GM19351 (cell line): ENCODE measurements around the gene FLYWCH2.
"Not testable (repeated sequence)": the region's sequence is repeated elsewhere in the genome, so short reads cannot be mapped to it uniquely, and the experiment has no call there.

Experiments
- ATAC-seq: cut with Tn5 transposase; IDR thresholded peaks from one replicate; pipeline ENCODE4 v1.9.1; 2021; ENCODE audit warnings: mild to moderate bottlenecking, moderate library complexity; ENCODE audit not compliant: unreplicated experiment

The FLYWCH2 gene

DNA sequence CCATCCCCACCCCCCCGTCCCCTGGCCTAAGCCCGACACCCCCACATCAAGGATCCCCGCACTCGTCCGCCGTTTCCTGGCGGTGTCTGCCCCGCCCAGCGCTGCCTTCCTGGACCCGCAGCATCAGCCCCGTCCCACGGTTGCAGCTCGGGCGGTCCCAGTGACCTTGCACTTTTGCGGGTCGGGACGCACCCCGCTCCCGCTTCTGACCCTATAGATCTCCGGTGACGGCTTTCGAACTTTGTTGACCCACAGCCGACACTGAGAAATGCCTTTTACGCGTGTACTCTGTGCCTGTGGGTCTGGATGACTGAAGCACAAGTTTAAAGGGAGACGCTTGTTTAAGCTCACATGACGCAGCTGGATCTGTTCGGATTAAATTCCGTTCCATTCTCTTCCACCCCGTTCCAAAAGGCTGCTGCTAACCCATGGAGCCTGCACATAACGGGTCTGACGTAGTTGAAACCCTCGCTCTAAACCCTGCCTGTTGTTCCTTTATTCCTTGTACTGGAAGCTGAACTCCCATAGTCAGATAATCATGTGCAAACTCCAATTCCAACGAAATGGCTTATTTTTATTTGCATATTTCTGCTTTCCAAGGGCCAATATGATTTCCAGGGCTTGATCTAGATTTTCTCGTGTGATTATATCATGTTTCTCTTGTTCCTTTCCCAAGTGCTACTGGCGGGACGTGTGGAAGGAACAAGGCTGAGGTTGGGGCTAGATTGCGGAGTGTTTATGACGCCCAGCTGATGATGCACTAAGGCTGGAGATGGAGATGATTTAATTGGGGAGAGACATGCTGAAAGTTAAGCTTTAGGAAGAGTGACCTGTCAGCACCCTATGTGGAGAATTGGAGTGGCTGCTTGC, 29.6 kb downstream of the FLYWCH2 start:
- ATAC-seq = peak; percentile 37

- ATAC-seq = no peak
Measured at GRCh38 chr16:2913603-2914002, 30.6 kb downstream of the FLYWCH2 start.

DNA sequence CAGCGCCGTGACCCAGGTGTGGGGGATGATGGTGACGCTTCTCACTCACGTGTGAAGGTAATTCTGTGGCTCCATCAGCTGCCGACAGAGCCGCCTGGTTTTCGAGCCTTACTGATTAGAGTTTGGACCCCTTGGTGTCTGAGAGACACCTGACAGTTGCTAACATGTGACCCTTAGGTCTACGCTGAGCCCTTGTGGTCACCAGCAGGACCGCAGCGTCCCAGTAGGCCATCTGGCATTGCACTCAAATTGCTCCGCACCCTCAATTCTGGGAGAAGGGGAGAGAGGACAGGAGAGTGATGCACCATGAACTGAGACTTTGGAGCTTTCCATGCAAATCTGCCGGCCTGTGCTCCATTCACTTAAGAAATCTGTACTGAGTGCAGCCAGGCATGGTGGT, 31.2 kb downstream of the FLYWCH2 start:
- no peak for ATAC-seq

- no peak for ATAC-seq
Measured at GRCh38 chr16:2915196-2915929, 32.3 kb downstream of the FLYWCH2 start.

- ATAC-seq = no peak
Measured at GRCh38 chr16:2919511-2920255, 36.7 kb downstream of the FLYWCH2 start.

DNA sequence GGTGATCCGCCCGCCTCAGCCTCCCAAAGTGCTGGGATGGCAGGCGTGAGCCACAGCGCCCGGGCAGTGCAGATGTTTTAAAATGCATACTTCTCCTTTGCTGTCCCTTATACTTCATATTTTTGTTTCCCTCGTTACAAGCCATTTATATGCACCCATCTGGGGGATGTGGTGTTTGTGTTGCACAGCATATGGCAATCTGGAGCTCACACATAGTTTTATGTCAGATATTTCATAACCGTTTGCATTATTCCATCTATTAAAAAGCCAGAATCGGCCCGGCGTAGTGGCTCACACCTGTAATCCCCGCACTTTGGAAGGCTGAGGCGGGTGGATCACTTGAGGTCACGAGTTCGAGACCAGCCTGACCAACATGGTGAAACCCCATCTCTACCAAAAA, 40.5 kb downstream of the FLYWCH2 start:
- no peak for ATAC-seq

DNA sequence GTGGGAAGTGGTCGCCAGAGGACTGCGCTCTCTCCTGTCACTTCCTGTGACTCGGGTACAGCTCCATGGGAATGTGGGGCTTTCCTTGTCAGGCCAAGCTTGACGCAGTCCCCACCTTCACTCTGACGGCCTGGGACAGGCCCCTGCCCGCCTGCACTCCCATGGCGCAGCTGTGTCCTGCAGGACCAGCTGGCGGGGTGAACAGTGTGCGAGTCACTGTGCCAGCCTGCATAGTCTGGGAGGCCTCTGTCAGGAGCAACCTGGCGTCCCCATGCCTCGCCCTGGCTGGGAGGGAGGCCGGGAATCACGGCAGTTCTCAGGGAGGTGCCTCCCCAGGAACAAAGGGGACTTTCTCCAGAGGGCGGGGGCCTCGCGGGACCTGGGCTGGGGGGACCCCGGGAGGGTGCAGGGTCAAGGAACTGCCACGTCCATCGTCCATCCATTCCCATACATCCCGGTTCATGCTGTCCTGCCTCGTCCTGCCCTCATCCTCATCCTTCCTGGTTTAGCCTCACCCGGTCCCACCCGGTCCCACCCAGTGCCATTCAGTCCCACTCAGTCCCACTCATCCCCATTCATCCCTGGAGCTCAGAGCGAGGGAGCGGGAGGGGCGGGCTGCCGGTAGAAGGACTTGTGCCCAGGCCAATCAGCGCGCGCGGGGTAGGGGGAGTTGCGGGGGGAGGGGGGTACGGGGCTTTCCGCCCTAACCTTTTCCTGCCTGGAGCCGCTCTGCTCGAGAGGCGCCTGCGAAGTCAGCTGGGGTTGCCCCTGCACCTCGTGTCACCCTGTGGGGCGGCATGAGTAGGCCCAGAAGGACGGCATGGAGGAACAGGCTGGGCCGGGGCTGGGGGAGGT, 42.1 kb downstream of the FLYWCH2 start:
- ATAC-seq = no peak

GRCh38 chr16:2925951-2926649, 43.1 kb downstream of the FLYWCH2 start:
- no peak for ATAC-seq

DNA sequence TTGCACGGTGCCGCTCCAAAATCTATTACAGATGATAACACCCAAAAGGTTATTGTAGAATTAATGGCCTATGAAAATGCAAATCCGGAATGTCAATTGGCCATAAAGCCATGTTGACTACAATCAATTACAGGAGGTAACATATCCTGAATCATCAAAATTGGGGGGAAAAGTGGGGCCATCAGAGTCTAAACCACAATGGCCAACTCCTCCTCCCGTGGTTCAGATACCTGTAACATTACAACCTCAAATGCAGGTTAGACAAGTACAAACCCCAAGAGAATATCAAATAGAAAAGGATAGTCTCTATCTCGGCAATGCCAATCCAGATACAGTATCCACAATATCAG, 43.6 kb downstream of the FLYWCH2 start:
- ATAC-seq = no peak

DNA sequence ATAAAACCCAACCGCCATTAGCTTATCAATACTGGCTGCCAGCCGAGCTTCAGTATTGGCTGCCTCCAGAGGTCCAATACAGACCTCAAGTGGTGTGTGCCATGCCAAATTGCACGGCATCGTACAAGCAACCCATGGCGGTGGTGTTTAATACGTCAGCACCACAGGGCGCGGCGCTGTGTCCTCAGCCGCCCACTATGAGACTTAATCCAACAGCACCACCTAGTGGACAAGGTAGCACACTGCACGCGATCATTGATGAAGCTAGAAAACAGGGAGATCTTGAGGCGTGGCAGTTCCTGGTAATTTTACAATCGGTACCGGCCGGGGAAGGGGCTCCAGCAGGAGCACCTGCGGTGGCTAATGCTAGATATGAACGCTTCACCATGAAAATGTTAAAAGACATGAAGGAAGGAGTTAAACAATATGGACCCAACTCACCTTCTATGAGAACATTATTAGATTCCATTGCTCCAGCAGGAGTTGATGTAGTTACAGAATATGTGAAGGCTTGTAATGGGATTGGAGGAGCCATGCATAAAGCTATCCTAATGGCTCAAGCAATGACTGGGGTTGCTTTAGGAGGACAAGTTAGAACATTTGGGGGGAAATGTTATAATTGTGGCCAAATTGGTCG, 44.1 kb downstream of the FLYWCH2 start:
- no peak for ATAC-seq

DNA sequence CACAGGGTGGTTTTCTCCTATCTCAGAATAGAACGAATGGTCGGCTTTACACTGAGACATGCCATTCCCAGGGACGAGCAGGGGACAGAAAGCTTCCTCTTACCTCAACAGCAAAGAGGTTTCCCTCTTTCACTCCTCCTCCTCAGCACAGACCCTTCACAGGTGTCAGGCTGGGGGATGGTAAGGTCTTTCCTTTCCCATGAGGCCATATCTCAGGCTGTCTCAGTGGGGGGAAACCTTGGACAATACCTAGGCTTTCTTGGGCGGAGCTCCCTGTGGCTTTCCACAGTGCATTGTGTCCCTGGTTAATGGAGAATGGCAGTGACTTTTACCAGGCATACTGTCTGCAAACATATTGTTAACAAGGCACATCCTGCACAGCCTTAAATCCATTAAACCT, 45.1 kb downstream of the FLYWCH2 start:
- not testable (repeated sequence) for ATAC-seq

DNA sequence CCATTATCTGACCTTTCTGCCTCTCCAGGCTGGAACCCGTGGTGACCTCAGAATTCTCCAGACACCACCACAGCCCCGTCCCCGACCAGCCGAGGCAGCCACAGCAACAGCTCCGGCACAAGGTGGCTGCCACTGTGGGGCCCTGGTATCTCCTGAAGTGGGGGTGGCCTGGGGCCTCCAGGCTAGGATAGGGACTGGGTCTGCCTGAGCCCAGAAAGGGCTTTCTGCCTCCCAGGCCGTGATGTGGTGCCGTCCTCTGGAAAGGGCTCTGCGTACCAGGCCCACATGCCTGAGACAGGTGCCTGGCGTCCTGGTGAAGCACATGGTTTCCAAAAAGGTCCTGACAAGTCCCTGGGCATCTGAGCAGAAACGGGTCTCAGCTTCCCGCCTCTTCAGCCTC, 45.8 kb downstream of the FLYWCH2 start:
- no peak for ATAC-seq

DNA sequence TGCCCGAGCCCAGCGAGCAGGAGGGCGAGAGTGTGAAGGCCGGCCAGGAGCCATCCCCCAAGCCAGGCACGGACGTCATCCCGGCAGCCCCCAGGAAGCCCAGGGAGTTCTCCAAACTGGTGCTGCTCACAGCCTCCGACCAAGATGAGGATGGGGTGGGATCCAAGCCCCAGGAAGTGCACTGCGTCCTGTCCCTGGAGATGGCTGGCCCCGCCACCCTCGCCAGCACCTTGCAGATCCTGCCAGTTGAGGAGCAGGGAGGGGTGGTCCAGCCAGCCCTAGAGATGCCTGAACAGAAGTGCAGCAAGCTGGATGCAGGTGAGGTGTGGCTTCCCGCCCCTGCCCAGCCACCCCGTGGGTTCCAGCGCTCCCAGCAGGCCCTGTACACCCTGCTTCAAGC, 46.7 kb downstream of the FLYWCH2 start:
- ATAC-seq = no peak

DNA sequence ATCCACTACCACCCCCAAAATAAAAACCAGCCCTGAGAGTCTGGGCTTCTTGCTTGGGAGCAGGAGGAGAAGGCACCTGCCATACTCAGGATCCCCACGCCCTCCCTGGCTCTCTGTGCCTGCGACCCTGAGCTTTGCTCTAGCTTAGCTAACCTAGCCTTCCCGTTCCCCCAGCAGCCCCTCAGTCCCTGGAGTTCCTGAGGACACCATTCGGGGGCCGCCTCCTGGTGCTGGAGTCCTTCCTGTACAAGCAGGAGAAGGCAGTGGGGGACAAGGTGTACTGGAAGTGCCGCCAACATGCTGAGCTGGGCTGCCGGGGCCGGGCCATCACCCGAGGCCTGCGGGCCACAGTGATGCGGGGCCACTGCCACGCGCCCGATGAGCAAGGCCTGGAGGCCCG, 47.2 kb downstream of the FLYWCH2 start:
- ATAC-seq = no peak

GRCh38 chr16:2931231-2931914, 48.4 kb downstream of the FLYWCH2 start:
- not testable (repeated sequence) for ATAC-seq

DNA sequence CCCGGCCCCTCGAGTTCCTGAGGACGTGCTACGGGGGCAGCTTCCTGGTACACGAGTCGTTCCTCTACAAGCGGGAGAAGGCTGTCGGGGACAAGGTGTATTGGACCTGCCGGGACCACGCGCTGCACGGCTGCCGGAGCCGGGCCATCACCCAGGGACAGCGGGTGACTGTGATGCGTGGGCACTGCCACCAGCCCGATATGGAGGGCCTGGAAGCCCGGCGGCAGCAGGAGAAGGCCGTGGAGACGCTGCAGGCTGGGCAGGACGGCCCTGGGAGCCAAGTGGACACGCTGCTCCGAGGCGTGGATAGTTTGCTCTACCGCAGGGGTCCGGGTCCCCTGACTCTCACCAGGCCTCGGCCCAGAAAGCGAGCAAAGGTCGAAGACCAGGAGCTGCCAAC, 50.1 kb downstream of the FLYWCH2 start:
- ATAC-seq = no peak

- no peak for ATAC-seq
Measured at GRCh38 chr16:2933701-2934100, 50.7 kb downstream of the FLYWCH2 start.

DNA sequence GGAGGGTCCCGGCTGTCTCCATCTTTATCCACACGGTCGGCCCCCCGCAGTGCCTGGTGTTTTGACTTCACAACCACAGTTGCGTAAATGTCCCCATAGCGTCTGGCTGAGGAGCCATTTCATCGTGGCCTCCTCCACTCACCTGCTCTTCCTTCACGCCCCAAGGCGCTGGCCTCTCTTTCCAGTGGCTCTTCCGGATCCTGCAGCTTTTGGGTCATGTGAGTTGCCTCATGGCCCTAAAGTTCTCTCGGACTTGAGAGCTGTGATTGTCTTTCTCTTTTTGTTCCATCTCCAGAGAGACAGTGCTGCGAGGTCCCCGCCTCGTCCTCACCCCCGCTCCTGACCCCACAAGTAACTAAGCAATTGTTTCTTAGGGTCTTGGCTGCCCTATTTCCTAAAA, 51.4 kb downstream of the FLYWCH2 start:
- no peak for ATAC-seq

- ATAC-seq = no peak
Measured at GRCh38 chr16:2936436-2937011, 53.5 kb downstream of the FLYWCH2 start.
